GM10248 (cell line): Measurements from ENCODE around the gene MOK.

Experiments
- CTCF ChIA-PET: fragments of 300-600 bp; sonication (Branson Sonifier 250); formaldehyde crosslinking; extraction: SDS; loops from one replicate; lab custom pipeline; 2021; ENCODE audit warnings: antibody characterized with exemption; lab: Yijun Ruan, JAX
- POLR2A ChIA-PET: fragments of 350-650 bp; sonication (Branson Sonifier 250); formaldehyde crosslinking; extraction: SDS; loops from one replicate; lab custom pipeline; 2020; ENCODE audit warnings: antibody characterized with exemption; lab: Yijun Ruan, JAX
- DNase-seq: peaks from one replicate; pipeline ENCODE4 v3.0.0; 2012; ENCODE audit errors: extremely low spot score
- TF ChIP-seq, protein P1 (sequence below): IDR thresholded peaks from 2 replicates; pipeline ENCODE4 v1.5.1; 2012; ENCODE audit warnings: mild to moderate bottlenecking, low read depth; ENCODE audit errors: extremely low read depth, missing control alignments, control extremely low read depth

The MOK gene

DNA sequence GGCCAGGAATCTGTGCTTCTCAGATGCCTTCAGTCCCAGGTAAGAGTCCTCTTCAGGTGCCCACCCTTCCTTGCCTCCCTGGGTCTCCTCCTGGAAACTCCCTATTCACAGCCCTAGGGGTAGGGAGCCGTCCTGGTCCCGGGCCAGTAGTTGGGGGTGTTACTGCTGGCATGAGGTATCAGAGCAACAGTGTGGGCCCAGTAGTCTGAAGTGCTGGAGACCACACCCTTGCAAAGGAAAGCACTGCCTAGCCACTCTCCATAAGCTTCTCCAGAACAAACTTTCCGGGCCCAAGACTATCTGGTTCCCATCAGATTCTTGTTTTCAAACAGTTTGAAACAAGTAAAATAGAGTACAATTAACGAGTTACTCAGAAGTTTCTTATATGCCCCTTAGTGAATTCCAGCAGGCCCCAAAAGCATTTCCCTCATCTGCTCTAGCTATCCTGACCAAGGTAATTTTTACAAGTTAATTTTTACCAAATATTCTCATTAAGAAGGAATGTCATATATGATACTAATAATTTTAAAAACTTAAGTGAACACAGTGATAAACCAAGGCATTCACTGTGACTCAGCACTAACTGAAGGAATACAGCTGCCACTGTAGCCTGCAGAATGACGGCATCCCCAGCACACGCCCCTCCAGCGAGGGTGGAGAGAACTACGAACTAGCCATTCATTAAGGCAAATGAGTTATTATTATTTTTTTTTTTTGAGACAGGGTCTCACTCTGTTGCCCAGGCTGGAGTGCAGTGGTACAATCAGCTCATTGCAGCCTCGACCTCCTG, 49.4 kb downstream of the MOK start:
- DNase-seq = no peak

GRCh38 chr14:102252834-102253801, 51.8 kb downstream of the MOK start:
- ChIA-PET POLR2A (no interaction called here), CTCF (interaction anchor here (0.8 kb wide), 1 partner anchor 61 kb away, joined by 3 read pairs; no protein-coding TSS in a partner anchor)
- no peak for DNase-seq
- TF ChIP-seq, protein P1, sequence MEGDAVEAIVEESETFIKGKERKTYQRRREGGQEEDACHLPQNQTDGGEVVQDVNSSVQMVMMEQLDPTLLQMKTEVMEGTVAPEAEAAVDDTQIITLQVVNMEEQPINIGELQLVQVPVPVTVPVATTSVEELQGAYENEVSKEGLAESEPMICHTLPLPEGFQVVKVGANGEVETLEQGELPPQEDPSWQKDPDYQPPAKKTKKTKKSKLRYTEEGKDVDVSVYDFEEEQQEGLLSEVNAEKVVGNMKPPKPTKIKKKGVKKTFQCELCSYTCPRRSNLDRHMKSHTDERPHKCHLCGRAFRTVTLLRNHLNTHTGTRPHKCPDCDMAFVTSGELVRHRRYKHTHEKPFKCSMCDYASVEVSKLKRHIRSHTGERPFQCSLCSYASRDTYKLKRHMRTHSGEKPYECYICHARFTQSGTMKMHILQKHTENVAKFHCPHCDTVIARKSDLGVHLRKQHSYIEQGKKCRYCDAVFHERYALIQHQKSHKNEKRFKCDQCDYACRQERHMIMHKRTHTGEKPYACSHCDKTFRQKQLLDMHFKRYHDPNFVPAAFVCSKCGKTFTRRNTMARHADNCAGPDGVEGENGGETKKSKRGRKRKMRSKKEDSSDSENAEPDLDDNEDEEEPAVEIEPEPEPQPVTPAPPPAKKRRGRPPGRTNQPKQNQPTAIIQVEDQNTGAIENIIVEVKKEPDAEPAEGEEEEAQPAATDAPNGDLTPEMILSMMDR = no peak

More for the DNA sequence above, 49.4 kb downstream of the MOK start:
- TF ChIP-seq, protein P1 = no peak
- ChIA-PET POLR2A (no interaction called here), CTCF (no interaction called here)

DNA sequence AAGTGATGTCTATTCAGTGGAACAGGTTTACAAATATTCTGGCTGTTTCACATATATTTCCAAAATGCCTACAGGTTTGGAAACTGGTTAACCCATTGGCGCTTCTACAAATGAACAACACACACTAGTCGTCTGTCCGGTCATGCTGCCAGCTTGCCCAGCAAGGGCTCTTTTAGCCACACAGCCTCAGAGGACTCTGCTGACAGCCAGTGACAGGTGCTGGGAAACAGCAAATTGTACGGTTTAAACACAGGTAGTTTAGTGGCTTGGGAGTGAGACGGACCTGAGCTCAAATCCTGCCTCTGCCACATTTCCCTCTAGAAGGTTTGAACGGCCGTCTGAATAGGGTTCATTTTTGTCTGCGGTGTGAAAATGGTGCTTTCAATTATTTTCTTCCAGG, 53.8 kb downstream of the MOK start:
- ChIA-PET CTCF (no interaction called here), POLR2A (no interaction called here)
- TF ChIP-seq, protein P1 = no peak
- DNase-seq = no peak

DNA sequence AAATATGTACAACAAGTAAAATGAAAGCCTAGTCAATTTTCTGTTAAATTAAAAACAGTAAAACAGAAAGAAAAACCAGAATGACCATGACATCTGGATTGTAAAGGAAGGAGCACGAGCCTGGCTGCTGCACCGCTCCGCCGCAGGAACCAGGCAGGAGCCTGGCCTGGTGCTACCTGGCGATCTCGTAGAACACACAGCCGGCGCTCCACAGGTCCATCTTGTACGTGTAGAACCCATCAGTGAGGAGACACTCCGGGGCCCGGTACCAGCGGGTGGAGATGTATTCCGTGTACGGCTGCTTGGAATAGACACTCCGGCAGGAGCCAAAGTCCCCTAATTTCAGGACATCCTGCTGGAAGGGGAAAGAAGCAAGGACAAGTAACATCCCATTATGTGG, 54.3 kb downstream of the MOK start:
- TF ChIP-seq, protein P1 = no peak
- DNase-seq = no peak
- ChIA-PET CTCF (no interaction called here), POLR2A (no interaction called here)

DNA sequence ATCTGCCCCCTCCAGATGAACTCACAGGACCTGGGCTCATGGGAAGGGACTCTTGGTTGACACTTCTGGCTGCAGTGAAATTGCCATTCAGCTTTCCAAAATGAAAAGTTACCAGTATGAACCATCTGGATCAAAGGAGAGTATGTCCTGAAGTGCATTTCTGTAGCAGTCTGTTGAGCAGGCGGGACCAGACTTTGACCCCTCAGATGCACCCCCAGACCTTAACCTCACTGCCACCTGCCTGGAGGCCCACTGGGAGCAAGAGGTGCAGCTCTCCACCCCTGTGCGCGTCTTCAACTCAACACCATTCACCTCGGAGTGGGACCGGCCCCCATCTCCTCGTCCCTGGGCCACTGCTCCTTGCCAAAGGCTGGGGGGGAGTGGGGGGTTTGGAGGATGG, 55.0 kb downstream of the MOK start:
- no peak for DNase-seq
- ChIA-PET POLR2A (no interaction called here), CTCF (interaction anchor here (1.2 kb wide), 1 partner anchor 14 kb away, joined by 5 read pairs; no protein-coding TSS in a partner anchor)
- TF ChIP-seq, protein P1 = no peak

GRCh38 chr14:102249041-102249440, 55.9 kb downstream of the MOK start:
- ChIA-PET POLR2A (no interaction called here), CTCF (interaction anchor here (1.2 kb wide), 1 partner anchor 13 kb away, joined by 5 read pairs; no protein-coding TSS in a partner anchor)
- TF ChIP-seq, protein P1 = no peak
- DNase-seq = no peak
